Kidney epithelial cell (primary cell): ENCODE results near the gene KIAA2012. TPM values are rescaled to one million over a fixed set of nuclear protein-coding genes. Genes with fewer than 3 reads are reported as not detected.

Experiments
- DNase-seq: peaks from one replicate; pipeline ENCODE4 v3.0.0-alpha.2; 2010; ENCODE audit warnings: low read depth
- H3K27me3 ChIP-seq: 2 replicates; pipeline ENCODE4 v1.6.0; 2011; ENCODE audit warnings: low read length; ENCODE audit not compliant: control insufficient read depth, insufficient read depth
- H3K36me3 ChIP-seq: 2 replicates; pipeline ENCODE4 v1.5.1; 2011; ENCODE audit warnings: low read length; ENCODE audit not compliant: control insufficient read depth, insufficient read depth
- H3K4me3 ChIP-seq: 2 replicates; pipeline ENCODE4 v1.5.1; 2011; ENCODE audit warnings: low read depth, mild to moderate bottlenecking, control low read depth, low read length
- CTCF ChIP-seq: IDR thresholded peaks from 2 replicates; pipeline ENCODE4 v1.5.1; 2011; ENCODE audit warnings: mild to moderate bottlenecking, moderate library complexity, low read length, control low read depth, inconsistent platforms; ENCODE audit not compliant: insufficient read depth, poor library complexity, severe bottlenecking
- total RNA-seq: library from RNA; depleted of rRNA; stranded (reverse); fragments of >200 nt; gene quantifications from 2 replicates; pipeline ENCODE4 v1.2.3, GENCODE V29; 2015

Gene KIAA2012
- total RNA-seq, 1 donor from 2014 or later: not detected

- Histone ChIP-seq H3K27me3 (no peaks in the 10 kb centered on the region), H3K36me3 (no peaks in the 10 kb centered on the region), H3K4me3 (no peak overlapping the region)
- DNase-seq: no peak
- no peak for TF ChIP-seq CTCF
Measured at GRCh38 chr2:202084265-202084664, 11.2 kb downstream of the KIAA2012 start.

GRCh38 chr2:202088777-202089176, 15.7 kb downstream of the KIAA2012 start:
- H3K27me3 ChIP-seq: peaks cover 2% of the 10 kb centered on the region
- no peak for TF ChIP-seq CTCF
- H3K36me3 ChIP-seq: no peaks in the 10 kb centered on the region
- no peak for DNase-seq
- H3K4me3 ChIP-seq: no peak overlapping the region

GRCh38 chr2:202090530-202090929, 17.5 kb downstream of the KIAA2012 start:
- Histone ChIP-seq H3K36me3 (no peaks in the 10 kb centered on the region), H3K4me3 (no peak overlapping the region), H3K27me3 (peaks cover 2% of the 10 kb centered on the region)
- TF ChIP-seq CTCF: no peak
- DNase-seq: no peak

GRCh38 chr2:202091476-202091875, 18.4 kb downstream of the KIAA2012 start:
- Histone ChIP-seq H3K27me3 (peaks cover 2% of the 10 kb centered on the region), H3K4me3 (no peak overlapping the region), H3K36me3 (no peaks in the 10 kb centered on the region)
- DNase-seq: no peak
- no peak for TF ChIP-seq CTCF

GRCh38 chr2:202094426-202094986, 21.5 kb downstream of the KIAA2012 start:
- DNase-seq: no peak
- no peak for TF ChIP-seq CTCF
- no peaks in the 10 kb centered on the region for H3K36me3 ChIP-seq
- peaks cover 2% of the 10 kb centered on the region for H3K27me3 ChIP-seq
- H3K4me3 ChIP-seq: no peak overlapping the region

- H3K27me3 ChIP-seq: peaks cover 2% of the 10 kb centered on the region
- no peak for DNase-seq
- TF ChIP-seq CTCF: no peak
- H3K36me3 ChIP-seq: no peaks in the 10 kb centered on the region
- H3K4me3 ChIP-seq: no peak overlapping the region
Measured at GRCh38 chr2:202095235-202095634, 22.2 kb downstream of the KIAA2012 start.
